ENCODE results near the gene XXYLT1.

Gene XXYLT1

DNA sequence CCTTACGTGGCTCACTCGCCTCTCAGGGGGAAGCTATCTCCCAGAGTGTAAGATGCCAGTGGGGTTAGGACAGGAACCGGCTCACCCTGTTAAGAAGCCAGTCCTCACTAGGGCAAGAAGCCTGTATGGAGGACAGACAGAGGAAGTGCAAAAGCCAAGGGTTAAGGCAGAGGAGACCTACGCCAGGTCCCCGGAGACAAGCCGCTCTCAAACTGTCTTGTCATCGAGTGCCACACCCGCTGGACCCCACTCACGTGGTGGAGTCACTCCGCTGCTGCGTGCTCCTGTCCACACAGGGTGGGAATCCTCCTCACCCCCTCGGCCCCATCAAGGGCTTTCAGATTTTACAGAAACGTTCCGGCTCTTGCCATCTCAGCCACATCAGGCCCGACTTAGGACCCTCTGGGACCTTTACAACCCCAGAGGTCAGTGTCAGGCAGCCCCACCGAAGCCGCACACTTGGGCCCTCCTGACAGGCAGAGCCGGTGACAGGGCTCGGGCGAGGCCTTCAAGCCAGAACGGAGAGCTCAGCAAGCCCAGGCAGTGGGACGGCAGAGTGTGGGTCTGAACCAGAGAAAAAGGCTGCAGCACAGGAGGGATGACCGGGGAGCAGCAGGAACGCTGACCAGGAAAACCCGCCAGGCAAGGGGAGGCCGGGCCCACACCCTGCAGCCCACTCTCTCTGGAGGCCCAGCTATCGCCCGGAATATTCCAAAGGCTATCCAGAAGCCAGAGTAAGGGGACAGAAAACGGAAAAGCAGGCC is 61.7 kb downstream of the XXYLT1 start:
- H3K27me3 ChIP-seq (ENCODE audit: control insufficient read depth in 5 of 5, insufficient read depth in 4 of 5, low read length in 5 of 5) = no peaks in the 10 kb centered on the region
- peak overlapping the region; percentile 42 to 66 (median 46) for H3K4me3 ChIP-seq (ENCODE audit: low read depth in 1 of 5, low read length in 5 of 5)
- no peaks in the 10 kb centered on the region for H3K36me3 ChIP-seq (ENCODE audit: control insufficient read depth in 5 of 5, insufficient read depth in 5 of 5, low read length in 5 of 5)
- peak overlapping the region; percentile 93 for H3K27ac ChIP-seq (ENCODE audit: low read depth, low read length)
- peaks cover 26 to 69% (median 60%) of the 10 kb centered on the region in 5 donors for H3K4me1 ChIP-seq (ENCODE audit: control insufficient read depth in 5 of 5, insufficient read depth in 5 of 5, low read length in 5 of 5)
- H3K9me3 ChIP-seq (ENCODE audit: control insufficient read depth in 5 of 5, low read length in 5 of 5) = no peaks in the 10 kb centered on the region
- peak overlapping the region; percentile 55 to 75 (median 71) for H3K9ac ChIP-seq (ENCODE audit: low read length in 5 of 5)

DNA sequence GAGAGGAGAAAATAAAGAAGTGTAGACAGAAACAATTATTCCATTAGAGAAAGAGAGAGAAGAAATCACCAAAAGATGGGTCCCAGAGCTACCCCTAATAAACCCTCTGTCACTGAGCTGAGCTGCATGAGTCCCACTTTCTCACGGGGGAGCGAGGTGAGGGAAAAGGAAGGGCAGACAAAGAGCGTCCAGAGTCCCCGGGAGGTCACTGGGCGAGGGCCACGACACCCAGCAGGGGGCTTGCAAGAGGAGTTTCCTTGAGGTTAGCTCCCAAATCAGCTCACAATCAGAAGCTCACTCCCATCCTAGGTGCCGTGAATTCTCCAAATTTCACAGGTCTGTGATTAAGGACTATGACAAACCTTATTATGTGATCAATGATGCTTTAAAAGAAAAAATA is 62.3 kb downstream of the XXYLT1 start:
- H3K4me1 ChIP-seq (ENCODE audit: control insufficient read depth in 5 of 5, insufficient read depth in 5 of 5, low read length in 5 of 5) = peaks cover 26 to 71% (median 62%) of the 10 kb centered on the region in 5 donors
- peak overlapping the region; percentile 55 to 75 (median 71) for H3K9ac ChIP-seq (ENCODE audit: low read length in 5 of 5)
- peak overlapping the region; percentile 42 to 66 (median 46) for H3K4me3 ChIP-seq (ENCODE audit: low read depth in 1 of 5, low read length in 5 of 5)
- H3K9me3 ChIP-seq (ENCODE audit: control insufficient read depth in 5 of 5, low read length in 5 of 5) = no peaks in the 10 kb centered on the region
- H3K36me3 ChIP-seq (ENCODE audit: control insufficient read depth in 5 of 5, insufficient read depth in 5 of 5, low read length in 5 of 5) = no peaks in the 10 kb centered on the region
- H3K27me3 ChIP-seq (ENCODE audit: control insufficient read depth in 5 of 5, insufficient read depth in 4 of 5, low read length in 5 of 5) = no peaks in the 10 kb centered on the region
- H3K27ac ChIP-seq (ENCODE audit: low read depth, low read length) = peak overlapping the region; percentile 93

DNA sequence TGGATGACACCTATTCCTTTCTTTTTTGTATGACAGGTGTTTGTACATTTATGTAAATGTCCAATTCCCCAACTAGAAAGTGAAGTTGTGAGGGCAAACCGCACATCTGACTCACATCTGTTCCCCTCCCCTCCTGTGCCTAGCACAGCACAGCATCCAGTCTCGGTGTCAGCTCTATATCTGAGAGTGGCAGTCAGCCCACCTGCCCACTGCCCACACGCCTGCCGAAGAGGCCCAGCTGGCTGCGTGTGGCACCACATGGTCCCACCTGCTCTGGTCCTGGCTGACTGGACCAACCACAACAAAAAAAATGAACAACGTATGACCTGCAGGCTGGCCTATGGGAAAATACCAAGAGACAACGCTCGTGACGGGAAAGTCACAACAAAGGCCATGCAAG is 62.8 kb downstream of the XXYLT1 start:
- H3K4me1 ChIP-seq (ENCODE audit: control insufficient read depth in 5 of 5, insufficient read depth in 5 of 5, low read length in 5 of 5) = peaks cover 26 to 68% (median 62%) of the 10 kb centered on the region in 5 donors
- H3K27me3 ChIP-seq (ENCODE audit: control insufficient read depth in 5 of 5, insufficient read depth in 4 of 5, low read length in 5 of 5) = no peaks in the 10 kb centered on the region
- peak overlapping the region; percentile 26 to 71 (median 59) for H3K9ac ChIP-seq (ENCODE audit: low read length in 5 of 5)
- peak overlapping the region; percentile 93 for H3K27ac ChIP-seq (ENCODE audit: low read depth, low read length)
- H3K36me3 ChIP-seq (ENCODE audit: control insufficient read depth in 5 of 5, insufficient read depth in 5 of 5, low read length in 5 of 5) = no peaks in the 10 kb centered on the region
- H3K9me3 ChIP-seq (ENCODE audit: control insufficient read depth in 5 of 5, low read length in 5 of 5) = no peaks in the 10 kb centered on the region
- H3K4me3 ChIP-seq (ENCODE audit: low read depth in 1 of 5, low read length in 5 of 5) = peak overlapping the region in 3 of 5 donors; percentile 5 to 43 (median 42)

DNA sequence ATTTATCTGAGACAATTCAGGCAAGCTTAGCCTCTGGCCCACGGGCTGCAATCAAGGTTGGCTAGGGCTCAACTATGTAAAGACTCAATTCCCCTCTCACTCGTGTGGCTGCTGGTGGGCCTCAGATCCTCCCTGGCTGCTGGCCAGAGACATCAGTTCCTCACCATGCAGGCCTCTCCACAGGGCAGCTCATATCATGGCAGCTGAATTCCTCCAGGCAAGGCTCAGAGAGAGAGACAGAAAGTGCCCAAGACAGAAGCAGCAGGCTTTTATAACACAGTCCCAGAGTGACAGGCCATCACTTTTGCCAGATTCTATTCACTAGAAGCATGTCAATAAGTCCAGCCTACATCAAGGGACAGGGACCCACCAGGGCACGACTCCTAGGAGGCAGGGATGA is 63.2 kb downstream of the XXYLT1 start:
- H3K9ac ChIP-seq (ENCODE audit: low read length in 5 of 5) = peak overlapping the region in 3 of 5 donors; percentile 26 to 59 (median 38)
- H3K27me3 ChIP-seq (ENCODE audit: control insufficient read depth in 5 of 5, insufficient read depth in 4 of 5, low read length in 5 of 5) = no peaks in the 10 kb centered on the region
- H3K4me1 ChIP-seq (ENCODE audit: control insufficient read depth in 5 of 5, insufficient read depth in 5 of 5, low read length in 5 of 5) = peaks cover 26 to 68% (median 62%) of the 10 kb centered on the region in 5 donors

DNA sequence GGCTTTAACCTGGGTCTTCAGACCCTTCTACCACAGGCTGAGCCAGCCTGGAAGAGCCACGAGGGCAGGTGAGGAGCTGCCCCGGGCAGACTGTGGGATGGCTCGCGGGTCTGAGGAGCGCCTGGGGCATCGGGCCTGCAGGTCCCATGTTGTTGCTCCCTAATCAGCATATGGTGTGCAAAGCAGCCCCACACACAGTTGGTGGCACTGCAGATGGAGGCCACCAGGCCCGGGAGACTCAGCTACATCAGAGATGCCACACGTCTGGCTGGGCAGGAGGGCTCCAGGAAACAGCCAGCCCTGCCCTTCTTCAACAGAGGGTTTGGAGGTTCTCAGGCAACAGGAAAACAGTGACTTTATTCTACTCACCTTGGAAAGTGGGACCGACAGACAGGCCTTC is 63.9 kb downstream of the XXYLT1 start:
- Histone ChIP-seq H3K36me3 (ENCODE audit: control insufficient read depth in 5 of 5, insufficient read depth in 5 of 5, low read length in 5 of 5) (no peaks in the 10 kb centered on the region), H3K9ac (ENCODE audit: low read length in 5 of 5) (no peak overlapping the region), H3K4me3 (ENCODE audit: low read depth in 1 of 5, low read length in 5 of 5) (no peak overlapping the region), H3K27ac (ENCODE audit: low read depth, low read length) (peak overlapping the region; percentile 93), H3K27me3 (ENCODE audit: control insufficient read depth in 5 of 5, insufficient read depth in 4 of 5, low read length in 5 of 5) (no peaks in the 10 kb centered on the region), H3K9me3 (ENCODE audit: control insufficient read depth in 5 of 5, low read length in 5 of 5) (no peaks in the 10 kb centered on the region), H3K4me1 (ENCODE audit: control insufficient read depth in 5 of 5, insufficient read depth in 5 of 5, low read length in 5 of 5) (peaks cover 26 to 68% (median 62%) of the 10 kb centered on the region in 5 donors)

More for the DNA sequence above, 63.2 kb downstream of the XXYLT1 start:
- Histone ChIP-seq H3K27ac (ENCODE audit: low read depth, low read length) (peak overlapping the region; percentile 93), H3K9me3 (ENCODE audit: control insufficient read depth in 5 of 5, low read length in 5 of 5) (no peaks in the 10 kb centered on the region), H3K4me3 (ENCODE audit: low read depth in 1 of 5, low read length in 5 of 5) (peak overlapping the region in 1 of 5 donors; percentile 7), H3K36me3 (ENCODE audit: control insufficient read depth in 5 of 5, insufficient read depth in 5 of 5, low read length in 5 of 5) (no peaks in the 10 kb centered on the region)

DNA sequence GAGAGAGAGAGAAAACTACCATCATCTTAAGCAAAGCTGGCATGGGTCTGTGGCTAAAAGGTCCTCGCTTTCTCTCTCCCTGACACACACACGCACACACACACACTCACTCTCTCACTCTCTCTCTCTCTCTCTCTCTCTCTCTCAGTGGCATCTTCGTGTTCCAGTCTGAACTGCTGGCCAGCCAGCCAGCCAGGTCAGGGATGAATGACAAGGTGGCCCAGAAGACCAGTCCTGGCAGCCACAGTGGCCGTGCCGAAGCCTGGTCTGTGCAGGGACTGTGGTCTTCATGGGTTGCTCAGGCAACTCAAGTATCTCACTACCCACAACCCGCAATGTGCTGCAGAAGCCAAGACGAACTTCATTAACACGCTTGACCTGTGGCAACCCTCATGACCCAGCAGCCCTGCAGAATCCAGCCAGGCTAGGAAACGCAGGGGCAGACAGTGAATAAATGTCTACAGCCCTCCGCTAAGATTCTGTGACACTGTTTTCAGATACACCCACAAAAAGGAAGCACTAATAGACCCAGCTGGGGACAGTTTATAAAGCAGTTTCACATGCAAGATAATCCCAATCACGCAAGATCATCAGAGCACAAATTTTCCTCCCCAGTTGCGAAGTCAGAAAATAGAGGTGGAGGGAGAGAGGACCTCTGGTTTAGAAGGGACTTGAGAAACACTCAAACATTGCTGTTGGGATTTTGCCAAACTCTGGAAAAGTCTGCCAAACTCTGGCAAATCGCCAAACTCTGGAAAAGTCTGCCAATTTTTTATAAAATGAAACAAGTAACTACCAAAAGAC is 66.4 kb downstream of the XXYLT1 start:
- Histone ChIP-seq H3K27me3 (ENCODE audit: control insufficient read depth in 5 of 5, insufficient read depth in 4 of 5, low read length in 5 of 5) (no peaks in the 10 kb centered on the region), H3K36me3 (ENCODE audit: control insufficient read depth in 5 of 5, insufficient read depth in 5 of 5, low read length in 5 of 5) (peaks cover 0 to 3% (median 0%) of the 10 kb centered on the region in 5 donors), H3K9ac (ENCODE audit: low read length in 5 of 5) (no peak overlapping the region), H3K4me1 (ENCODE audit: control insufficient read depth in 5 of 5, insufficient read depth in 5 of 5, low read length in 5 of 5) (peaks cover 19 to 48% (median 42%) of the 10 kb centered on the region in 5 donors), H3K4me3 (ENCODE audit: low read depth in 1 of 5, low read length in 5 of 5) (peak overlapping the region in 2 of 5 donors; percentile 25 to 26), H3K27ac (ENCODE audit: low read depth, low read length) (peak overlapping the region; percentile 38), H3K9me3 (ENCODE audit: control insufficient read depth in 5 of 5, low read length in 5 of 5) (no peaks in the 10 kb centered on the region)

DNA sequence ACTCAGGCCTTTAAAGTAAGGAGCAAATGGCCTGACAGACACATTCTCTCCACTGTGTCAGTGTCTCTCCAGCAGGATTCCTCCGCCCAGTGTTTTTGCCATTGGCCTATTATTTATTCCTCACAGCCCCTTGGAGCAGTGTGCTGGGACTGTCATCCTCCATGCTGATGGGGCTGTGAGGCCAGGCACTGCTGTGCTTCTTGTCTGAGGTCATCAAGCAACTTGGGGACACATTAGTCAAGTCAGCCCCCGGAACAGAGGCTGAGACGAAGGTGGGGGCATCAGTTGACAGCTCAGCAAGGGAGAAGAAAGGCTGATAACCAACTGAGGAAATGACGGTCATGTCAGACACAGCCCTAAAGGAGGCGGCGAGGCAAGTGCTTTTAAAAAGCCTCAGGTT is 67.4 kb downstream of the XXYLT1 start:
- Histone ChIP-seq H3K4me3 (ENCODE audit: low read depth in 1 of 5, low read length in 5 of 5) (no peak overlapping the region), H3K27me3 (ENCODE audit: control insufficient read depth in 5 of 5, insufficient read depth in 4 of 5, low read length in 5 of 5) (no peaks in the 10 kb centered on the region), H3K4me1 (ENCODE audit: control insufficient read depth in 5 of 5, insufficient read depth in 5 of 5, low read length in 5 of 5) (peaks cover 14 to 38% (median 32%) of the 10 kb centered on the region in 5 donors), H3K9me3 (ENCODE audit: control insufficient read depth in 5 of 5, low read length in 5 of 5) (no peaks in the 10 kb centered on the region), H3K9ac (ENCODE audit: low read length in 5 of 5) (no peak overlapping the region), H3K27ac (ENCODE audit: low read depth, low read length) (no peak overlapping the region), H3K36me3 (ENCODE audit: control insufficient read depth in 5 of 5, insufficient read depth in 5 of 5, low read length in 5 of 5) (peaks cover 0 to 4% (median 0%) of the 10 kb centered on the region in 5 donors)

DNA sequence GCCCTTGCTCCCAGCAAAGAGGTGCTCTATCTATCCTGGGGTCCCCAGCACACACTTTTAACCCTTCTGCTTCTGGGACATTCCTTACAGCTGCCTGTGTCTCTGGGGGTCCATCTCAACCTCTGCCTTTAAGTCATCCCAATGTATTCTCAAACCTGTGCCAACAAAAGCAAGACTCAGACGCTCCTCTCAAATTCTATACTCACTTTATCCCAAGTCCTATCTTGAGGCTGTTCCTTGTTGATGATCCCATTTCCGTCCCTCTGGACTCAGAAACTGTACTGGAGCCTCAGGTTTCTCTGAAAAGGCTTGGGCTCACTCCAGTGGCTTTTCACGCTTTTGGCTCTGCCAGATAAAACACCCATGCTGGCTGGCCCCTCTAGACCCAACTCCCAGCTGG is 69.7 kb downstream of the XXYLT1 start:
- H3K9me3 ChIP-seq (ENCODE audit: control insufficient read depth in 5 of 5, low read length in 5 of 5) = no peaks in the 10 kb centered on the region
- no peak overlapping the region for H3K9ac ChIP-seq (ENCODE audit: low read length in 5 of 5)
- peaks cover 7 to 23% (median 19%) of the 10 kb centered on the region in 5 donors for H3K4me1 ChIP-seq (ENCODE audit: control insufficient read depth in 5 of 5, insufficient read depth in 5 of 5, low read length in 5 of 5)
- H3K36me3 ChIP-seq (ENCODE audit: control insufficient read depth in 5 of 5, insufficient read depth in 5 of 5, low read length in 5 of 5) = peaks cover 0 to 4% (median 0%) of the 10 kb centered on the region in 5 donors
- H3K27me3 ChIP-seq (ENCODE audit: control insufficient read depth in 5 of 5, insufficient read depth in 4 of 5, low read length in 5 of 5) = no peaks in the 10 kb centered on the region
- no peak overlapping the region for H3K27ac ChIP-seq (ENCODE audit: low read depth, low read length)
- H3K4me3 ChIP-seq (ENCODE audit: low read depth in 1 of 5, low read length in 5 of 5) = no peak overlapping the region

DNA sequence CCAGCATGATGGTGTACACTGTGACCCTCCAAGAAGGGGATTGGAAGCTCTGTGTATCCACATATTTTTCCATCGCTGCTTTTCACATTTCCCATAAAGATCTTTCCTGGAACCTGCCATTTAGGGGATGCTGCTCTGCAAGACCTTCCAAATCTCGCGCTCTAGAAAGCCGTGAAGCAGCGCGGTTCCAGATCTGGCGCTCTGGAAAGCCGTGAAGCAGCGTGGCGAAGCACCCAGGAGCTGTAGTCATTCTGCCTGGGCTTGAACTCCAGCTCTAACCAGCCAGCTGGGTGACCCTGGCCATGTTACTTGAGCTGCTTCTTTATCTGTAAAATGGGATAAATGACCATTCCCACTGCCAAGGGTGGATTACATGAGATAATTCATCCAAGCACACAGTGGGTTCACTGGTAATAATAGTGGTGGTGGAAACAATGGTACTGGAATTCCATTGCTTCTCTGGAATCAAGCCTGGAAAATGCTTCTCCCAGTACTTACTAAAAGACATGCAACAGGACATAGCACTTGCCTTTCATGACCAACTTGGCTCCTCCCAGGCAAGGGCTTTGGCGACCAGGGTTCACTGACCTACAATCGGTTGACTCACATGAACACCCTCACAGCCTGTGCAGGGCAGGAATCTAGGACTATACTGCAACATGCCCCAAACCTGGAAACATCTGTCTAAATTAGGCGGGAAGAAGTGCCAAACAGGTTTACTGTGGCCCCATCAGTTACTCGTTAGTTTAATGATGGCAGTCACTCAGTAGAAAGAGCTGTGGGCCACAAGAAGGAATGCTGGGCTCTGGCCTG is 70.7 kb downstream of the XXYLT1 start:
- H3K36me3 ChIP-seq (ENCODE audit: control insufficient read depth in 5 of 5, insufficient read depth in 5 of 5, low read length in 5 of 5) = peaks cover 0 to 4% (median 0%) of the 10 kb centered on the region in 5 donors

More for the DNA sequence above, 70.7 kb downstream of the XXYLT1 start:
- H3K9me3 ChIP-seq (ENCODE audit: control insufficient read depth in 5 of 5, low read length in 5 of 5) = no peaks in the 10 kb centered on the region
- no peak overlapping the region for H3K27ac ChIP-seq (ENCODE audit: low read depth, low read length)
- no peak overlapping the region for H3K4me3 ChIP-seq (ENCODE audit: low read depth in 1 of 5, low read length in 5 of 5)
- H3K9ac ChIP-seq (ENCODE audit: low read length in 5 of 5) = no peak overlapping the region
- peaks cover 7 to 26% (median 24%) of the 10 kb centered on the region in 5 donors for H3K4me1 ChIP-seq (ENCODE audit: control insufficient read depth in 5 of 5, insufficient read depth in 5 of 5, low read length in 5 of 5)
- H3K27me3 ChIP-seq (ENCODE audit: control insufficient read depth in 5 of 5, insufficient read depth in 4 of 5, low read length in 5 of 5) = no peaks in the 10 kb centered on the region
